ENCODE measurements around the gene ZFYVE28.

ZFYVE28 gene

DNA sequence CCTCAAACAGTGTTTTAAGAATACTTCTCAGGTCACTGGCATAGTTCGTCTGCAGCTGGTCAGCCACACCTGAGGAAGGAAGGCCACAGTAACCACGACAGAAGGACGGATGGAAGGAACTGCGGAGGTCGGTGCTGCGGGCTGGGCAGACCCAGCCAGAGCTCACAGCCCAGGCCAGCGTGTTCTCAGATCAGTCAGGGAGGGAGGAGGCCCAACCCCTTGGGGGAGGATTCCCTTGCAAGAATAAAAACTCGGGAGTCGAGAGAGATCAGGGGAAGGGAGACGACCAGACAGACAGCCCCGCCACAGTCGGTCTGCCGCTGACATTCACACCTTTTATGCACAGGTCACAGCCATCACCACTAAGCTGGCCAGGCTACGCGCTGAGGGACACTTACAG, 145.2 kb downstream of the ZFYVE28 start:
- no peak for DNase-seq (ENCODE audit: low read depth in 2 of 2)

DNA sequence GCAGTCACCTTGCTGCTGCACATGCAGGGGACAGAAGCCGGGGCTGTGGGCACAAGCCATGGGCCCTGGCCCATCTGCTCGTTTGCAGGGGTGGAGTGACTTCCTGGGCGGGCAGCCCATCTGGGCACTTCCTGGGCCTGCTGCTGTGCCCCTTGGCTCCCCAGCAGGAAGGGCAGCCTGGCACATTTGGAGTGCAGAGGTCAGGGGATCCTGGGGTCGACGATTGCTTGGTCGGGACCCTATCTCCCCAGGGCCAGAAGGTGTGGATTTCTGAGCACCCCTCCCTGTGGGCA, 145.7 kb downstream of the ZFYVE28 start:
- no peak for DNase-seq (ENCODE audit: low read depth in 2 of 2)

DNA sequence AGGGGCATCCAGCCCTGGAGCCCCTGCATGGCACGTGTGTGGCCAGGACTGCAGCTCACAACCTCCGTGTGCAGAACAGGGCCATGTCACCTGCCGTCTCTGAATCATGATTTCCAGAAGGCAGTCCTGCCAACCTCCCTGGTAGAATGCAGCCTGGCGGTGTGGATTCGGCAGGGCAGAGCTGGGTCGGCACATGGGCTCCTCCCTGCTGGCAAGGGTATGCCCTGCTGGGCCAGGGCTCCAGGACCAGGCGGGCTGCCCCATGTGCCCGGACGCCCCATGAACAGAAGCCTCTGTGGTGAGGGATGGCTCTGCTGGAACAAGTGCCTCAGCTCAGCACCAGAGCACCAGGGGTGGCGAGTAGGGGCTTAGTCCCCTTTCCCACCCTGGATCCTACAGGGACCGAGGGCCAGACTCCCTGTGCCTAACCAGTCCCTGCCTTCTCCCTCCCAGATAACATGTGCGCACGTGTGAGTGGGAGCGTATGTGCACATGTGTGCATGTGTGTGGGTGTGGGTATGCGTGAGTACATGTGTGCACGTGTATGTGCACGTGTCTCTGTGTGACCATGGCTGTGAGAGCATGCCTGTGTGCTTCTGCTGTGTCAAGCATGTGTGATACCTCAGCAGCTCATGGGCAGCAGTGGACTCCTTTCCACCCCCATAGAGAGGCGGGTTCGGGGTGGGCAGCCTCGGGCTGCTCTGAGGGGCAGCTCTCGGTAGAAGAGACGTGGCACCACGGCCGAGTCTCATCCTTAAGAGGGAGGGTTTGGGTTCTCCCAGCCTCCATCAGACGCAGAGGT, 146.2 kb downstream of the ZFYVE28 start:
- DNase-seq (ENCODE audit: low read depth in 2 of 2) = no peak

DNA sequence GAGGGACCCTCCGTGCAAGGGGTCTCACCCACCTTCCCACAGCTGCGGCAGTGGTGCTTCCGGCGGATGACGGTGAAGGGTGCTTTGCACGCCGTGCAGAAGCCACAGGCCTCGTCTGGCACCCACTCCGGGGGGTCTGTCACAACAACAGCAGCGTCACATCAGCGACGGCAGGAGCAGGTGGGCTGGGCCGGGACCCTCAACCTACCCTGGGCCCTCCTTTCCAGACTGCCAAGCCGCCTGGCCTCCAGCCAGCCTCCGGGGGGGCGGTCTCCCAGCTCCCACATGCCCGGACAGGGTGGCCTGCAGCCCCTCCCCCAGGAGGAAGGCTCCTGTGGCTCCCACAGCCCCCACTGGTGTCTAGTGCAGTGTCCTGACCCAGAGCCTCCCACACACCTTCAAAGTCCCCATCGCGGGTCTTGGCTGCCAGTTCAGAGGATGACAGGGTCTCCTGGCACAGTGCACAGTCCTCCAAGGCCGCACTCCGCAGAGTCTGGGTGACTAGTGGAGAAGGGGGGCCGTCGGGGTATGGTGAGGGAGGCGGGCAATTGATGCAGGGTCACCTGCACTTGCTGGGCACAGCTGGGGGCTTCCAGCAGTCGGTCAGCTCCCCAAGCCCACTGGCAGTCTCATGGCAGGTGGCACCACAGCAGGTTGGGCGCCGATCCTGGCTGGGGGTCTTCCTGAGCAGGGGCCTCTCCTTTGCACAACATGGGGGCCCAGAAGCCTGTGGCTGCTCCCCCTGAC, 147.0 kb downstream of the ZFYVE28 start:
- DNase-seq (ENCODE audit: low read depth in 2 of 2) = no peak

DNA sequence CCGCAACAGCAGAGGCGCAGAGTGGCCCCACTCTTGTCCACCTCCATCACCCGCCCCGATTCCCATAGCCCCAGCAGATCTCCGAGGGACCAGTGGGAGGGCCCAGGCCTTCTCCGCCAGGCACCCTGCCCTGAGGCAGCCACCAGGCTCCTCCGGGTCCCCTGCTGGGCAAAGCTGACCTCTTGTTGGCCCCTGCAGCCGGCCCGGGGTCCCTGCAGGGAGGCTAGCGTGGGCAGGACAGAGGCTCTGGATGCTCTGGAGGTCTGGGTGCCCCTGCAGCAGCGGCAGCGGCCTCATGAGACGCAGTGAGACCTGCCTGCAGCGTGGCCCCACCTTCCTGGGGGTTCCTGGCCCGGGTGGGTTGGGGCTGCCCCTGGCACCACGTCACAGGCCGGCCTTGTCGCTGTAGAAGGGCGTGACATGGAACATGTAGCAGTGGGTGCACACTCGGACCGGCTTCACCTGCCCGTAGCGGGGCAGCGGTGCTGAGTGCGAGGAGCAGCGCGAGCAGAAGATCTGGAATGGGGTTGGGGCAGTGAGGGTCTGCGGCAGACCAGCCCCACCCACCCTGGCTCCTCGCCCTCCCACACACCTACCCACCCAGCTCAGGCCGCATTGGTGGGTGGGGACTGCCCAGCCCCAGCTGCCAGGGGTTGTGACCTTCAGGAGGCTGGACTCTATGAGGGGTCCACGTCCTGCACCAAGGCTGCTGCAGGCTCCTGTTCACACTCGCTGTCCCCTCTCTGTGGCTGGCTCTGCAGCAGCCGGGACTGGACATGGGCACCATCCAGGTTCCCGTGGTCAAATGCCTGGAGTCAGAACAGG, 147.9 kb downstream of the ZFYVE28 start:
- no peak for DNase-seq (ENCODE audit: low read depth in 2 of 2)

DNA sequence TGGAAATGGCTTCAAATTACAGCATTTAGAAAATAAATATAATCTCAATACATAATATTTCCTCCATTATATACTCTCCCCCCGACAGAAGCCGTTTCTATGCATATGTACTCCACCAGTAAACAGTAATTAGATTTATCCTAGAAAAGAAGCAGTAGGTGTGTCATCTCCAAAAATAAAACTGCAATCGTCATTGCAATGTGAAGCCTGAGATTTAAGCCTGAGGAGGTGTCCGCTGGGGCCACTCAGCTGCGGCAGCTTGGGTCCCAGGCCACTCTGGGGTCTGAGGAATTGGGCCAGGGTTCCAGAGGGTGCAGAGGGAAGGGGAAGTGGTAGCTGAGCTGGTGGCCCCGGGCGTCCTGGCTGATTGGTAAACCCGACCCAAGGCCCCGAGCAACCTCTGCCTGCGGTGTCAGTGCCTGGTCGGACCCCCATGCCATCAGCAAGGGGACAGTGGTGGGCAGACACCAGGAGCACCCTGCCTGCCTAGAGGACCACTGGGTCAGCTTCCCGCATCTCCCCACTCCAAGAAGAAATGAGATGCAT, 148.8 kb downstream of the ZFYVE28 start:
- no peak for DNase-seq (ENCODE audit: low read depth in 2 of 2)

DNA sequence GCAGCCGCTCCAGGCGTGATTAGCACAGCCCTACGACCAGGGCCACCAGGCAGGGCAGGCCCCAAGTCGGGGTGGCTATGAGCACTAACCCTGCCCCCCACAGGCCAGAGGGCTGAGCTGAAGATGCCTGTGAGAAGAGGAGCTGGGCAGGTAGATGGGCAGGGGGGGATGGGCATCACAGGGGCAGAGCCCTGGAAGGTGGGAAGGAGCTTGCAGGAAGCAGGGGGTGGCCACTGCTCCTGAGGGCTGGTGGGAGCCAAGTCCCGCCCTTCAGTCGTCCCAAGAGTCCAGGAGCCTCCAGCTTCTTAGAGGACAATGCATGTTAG, 149.3 kb downstream of the ZFYVE28 start:
- no peak for DNase-seq (ENCODE audit: low read depth in 2 of 2)

DNA sequence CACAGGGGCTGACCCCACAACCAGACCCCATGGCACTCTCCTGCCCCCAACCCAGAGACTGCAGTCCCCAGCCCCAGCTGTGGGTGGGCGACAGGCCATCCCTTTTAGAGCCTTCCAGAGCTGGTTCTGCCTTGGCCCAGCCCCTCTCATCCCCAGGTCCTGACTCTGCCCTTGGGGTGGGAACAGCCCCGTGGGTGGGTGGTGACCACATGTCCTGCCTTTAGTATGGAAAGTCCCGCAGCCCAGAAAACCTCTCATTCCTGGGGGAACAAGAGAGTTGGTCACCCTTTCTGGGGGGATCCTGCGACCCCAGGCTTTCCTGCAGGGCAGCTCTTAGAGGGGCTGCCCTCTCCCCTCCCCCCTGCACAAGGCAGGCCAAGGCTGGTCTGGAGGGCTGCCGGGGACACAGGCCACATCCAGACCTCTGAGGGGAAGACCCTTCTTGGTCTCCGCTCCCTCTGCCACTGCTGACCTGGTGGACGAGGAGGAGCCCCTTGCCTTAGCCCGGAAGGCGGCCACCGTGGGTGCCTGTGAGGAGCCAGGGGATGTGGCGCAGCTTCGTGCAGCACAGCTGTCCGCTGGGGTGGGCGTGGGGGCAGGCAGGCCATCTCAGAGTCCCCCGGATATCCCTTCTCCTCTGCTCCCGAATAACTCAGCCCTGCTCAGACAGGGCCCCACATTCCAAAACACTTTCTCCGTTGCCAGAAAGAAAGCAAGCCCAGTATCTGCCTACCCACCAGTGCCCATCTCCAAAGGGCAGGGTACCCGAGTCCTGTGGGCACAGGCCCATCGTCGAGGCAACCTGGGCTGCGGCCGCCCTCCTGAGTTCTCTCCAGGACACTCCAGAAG, 149.9 kb downstream of the ZFYVE28 start:
- DNase-seq (ENCODE audit: low read depth in 2 of 2) = no peak

DNA sequence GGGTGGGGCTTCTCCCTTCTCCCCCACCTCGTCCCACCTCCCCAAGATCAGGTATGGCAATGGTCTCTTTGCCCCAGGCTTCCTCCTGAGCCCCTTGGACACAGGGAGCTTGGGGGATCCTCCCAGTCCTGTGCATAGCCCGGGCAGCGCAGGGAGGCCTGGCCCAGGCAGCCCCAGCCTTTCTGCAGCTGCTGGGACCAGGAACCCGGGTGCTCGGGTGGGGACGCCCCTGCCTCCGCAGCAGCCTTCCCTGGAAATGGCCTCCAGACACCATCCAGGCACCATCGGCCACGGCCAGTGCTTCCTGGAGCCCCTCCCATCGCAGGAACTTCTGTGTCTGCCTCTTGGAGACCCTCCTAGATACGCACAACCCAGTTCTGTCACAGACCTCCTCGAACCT, 150.6 kb downstream of the ZFYVE28 start:
- DNase-seq (ENCODE audit: low read depth in 2 of 2) = no peak

DNA sequence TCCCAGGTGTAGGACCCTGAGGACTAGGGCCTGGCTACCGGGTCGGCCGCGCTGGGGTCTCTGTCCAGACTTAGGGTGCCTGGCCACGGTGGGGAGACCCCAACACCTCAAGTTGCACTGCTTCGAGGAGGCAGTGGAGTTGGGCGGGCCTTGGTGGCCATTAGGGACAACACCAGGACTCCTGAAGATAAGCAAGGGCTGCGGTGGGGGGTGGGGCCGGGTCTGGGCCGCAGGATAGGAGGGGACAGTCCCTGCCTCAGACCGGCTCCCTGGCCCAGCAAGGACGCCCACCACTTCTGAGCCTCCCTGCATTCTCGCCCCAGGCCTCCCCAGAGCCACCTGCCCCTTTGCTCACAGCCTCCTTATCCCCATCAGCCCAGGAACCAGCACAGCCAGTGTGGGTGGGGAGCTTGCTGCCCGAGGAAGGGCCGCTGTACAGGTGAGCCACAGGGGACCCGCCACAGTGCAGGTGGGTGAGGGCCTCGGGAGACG, 151.1 kb downstream of the ZFYVE28 start:
- no peak for DNase-seq (ENCODE audit: low read depth in 2 of 2)

DNA sequence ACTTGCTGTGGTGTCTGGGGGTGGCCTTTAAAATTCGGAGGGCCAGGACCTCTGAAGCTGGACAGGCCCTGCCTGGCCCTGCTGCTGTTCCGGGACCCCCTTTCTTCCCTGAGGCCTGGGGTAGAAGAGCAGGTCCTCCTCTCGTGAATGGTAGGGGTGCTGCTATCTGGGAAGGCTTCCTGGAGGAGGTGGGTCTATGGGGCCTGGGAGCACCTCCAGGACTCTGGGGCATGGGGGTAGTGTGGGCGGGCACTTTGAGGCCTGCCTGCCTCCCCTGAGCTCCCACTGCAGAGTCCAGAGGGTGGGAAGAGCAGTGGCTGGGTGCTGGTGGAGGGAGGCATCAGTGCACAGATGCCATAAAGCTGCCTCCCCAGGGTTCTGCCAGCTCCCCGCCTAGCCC, 151.6 kb downstream of the ZFYVE28 start:
- no peak for DNase-seq (ENCODE audit: low read depth in 2 of 2)

DNA sequence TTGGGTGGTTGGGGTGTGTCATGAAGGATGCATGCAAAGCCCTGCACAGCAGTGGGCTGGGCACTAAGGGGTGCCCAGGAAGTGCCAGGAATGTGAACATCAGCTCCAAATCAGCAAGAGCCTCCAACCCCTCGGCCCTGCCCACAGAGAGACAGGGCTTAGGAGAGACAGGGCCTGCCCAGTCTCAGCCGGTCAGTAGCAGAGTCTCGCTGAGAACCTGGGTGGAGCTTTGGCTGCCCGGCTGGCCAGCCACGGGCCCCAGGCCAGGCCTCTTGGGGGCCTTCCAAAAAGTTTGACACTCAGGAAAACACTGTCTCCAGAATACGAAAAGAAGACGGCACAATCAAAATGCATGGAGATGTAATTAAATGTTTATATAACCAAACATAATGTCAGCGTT, 152.3 kb downstream of the ZFYVE28 start:
- no peak for DNase-seq (ENCODE audit: low read depth in 2 of 2)

DNA sequence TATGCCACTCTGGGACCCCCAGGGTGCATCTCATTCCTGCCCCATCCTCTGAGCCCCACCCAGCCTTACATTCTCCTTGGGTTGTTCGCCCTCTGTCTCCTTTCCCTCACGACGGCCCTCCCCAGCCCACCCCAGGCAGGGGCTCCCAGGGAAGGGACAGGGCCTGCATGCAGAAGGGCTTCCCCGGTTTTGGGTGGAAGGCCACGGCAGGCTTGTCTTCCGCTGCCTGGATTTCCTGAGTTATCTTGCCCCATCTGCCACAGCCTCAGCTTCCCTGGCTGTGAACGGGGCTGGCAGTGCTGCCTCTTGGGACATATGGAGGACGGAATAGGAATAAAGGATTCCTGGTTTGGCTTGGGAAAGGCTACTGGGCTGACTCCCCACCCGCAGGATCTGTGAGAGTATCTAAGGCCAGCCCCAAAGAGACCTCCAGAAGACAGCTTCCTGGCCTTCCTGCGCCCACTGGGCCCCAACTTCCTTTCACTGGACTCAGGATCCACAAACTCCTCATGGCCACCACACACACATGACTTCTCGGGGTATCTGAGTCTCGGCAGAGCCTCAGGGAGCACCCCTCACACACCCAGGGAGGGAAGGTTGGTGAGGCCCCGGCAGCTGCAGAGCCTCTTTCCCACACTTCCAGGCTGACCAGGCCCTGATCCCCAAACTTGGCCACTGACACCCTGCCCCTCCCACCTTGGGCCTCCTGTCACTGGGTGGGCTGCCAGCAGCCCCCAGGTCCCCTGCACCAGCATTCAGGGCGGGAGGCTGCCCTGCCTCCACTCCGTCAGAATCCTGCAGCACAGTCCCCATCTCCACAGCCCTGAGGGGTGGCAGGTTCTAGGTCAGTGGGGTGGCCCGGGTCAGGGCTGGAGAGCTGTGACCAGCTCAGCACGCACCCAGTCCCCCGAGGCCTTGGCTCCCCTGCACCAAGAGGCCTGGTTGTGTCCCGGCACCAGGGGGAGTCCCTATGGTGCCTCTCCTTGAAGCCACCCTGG, 153.0 kb downstream of the ZFYVE28 start:
- DNase-seq (ENCODE audit: low read depth in 2 of 2) = no peak

DNA sequence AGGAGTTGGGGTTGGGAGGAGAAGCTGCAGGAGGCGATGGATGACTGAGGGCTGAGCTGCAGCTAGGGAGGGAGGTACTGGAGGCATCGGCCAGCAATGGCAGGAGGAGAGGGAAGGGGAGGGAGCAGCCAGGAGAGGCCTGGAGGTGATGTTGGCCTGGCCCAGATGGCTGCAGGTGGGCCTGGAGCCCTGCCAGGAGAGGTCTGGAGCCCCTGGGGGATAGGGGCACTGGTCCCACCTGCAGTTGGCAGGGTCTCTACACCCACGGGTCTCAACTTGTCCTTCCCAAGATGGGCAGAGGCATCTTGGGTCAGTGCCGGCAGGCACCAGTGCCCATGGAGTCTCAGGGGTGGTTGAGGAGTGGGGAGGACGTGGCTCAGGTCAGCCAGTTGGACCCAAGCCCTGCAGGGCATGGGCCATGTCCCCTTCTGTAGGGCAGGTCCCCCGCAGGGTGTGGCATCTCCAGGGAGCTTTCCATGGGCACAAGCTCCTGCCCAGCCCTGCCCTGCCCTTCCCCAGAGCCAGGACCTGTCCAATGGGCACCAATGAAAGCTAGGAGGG, 153.9 kb downstream of the ZFYVE28 start:
- no peak for DNase-seq (ENCODE audit: low read depth in 2 of 2)

DNA sequence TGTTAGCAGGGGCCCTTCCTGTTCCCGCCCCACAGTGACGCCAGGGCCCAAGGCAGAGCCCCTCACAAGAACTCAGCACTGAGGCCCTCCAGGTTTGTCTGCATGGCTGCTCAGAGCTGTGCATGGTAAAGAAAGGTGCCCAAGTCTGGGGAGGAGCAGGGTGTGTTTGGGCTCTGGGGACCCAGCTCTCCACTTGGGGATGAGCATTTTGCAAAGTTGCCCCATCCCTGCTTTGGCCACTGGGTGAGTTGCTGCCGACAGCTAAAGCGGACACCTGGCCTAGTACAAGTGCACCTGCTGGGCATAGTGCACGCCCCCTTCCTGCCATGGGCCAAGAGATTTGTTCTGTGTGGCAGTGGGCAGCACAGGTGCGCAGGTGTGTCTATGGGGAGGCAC, 154.5 kb downstream of the ZFYVE28 start:
- DNase-seq (ENCODE audit: low read depth in 2 of 2) = no peak

DNA sequence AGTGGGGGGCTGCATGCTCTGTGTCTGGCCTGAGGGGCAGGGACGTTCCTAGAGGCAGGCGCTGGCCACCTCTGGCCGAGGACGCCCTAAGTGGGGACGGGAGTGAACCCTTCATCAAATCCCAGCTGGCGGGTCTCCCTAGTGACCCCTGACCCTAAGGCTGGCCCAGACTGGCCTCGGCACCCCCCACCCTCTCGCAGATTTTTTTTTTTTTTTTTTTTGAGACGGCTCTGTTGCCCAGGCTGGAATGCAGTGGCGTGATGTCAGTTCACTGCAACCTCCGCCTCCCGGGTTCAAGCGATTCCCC, 155.5 kb downstream of the ZFYVE28 start:
- no peak for DNase-seq (ENCODE audit: low read depth in 2 of 2)

DNA sequence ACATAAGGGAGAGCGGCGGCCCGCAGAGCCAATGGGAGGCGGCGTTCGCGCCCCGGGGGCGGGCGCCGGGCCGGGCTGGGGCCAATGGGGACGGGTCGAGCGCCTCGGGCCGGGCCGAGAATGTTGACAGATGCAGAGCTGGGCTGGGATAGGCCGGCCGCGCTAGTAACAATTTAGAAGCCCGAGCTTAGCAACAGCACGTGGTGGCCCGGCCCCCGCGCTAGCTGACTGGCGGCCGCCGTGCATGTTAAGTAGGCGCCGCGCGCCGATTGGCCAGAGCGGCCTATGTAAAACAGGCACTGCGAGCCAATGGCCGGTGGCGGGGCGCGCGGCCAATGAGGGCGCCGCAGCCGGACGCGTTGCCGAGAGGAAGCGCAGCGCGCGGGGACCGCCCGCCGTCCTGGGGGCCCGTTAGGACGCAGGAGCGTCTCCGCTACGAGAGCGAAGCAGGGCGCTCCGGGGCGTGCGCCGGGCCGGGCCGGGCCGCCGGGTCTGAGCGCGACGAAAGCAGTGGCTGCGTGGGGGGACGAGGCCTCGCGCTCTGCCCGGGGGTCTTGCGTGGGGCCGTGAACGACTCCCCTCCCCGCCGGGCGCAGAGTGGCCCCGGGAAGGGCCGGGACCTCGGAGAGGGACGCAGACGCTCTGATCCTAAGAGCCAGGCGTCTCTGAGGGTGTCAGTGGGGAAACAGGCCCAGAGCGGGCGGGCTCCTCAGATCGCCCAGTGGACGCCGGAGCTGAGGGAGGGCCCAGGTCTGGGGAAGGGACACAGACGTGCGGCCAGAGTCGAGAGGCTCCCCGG, 156.1 kb downstream of the ZFYVE28 start:
- DNase-seq (ENCODE audit: low read depth in 2 of 2) = peak; percentile 99

DNA sequence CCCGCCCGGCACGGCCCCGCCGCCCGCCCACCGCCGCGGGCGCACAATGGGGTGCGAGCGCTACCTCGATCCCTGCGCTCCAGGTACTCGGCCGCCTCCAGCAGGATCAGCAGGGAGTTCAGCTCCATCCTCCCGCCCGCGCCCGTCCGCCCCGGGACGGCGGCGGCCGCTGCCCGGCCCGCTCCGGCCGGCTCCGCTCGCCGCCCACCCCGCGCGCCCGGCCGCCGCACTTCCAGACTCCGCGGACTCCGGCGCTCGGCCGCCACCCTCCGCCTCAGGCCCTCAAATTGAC, 156.6 kb downstream of the ZFYVE28 start, which contains the start of gene MXD4:
MXD4 (minus strand) TSS at position 257 of the 292 bp plus-strand sequence; CDS start at position 128, 129 bp downstream.
- no peak for DNase-seq (ENCODE audit: low read depth in 2 of 2)

Measured in fibroblast of skin of left biceps (primary cell).